Left ventricle myocardium superior (tissue), 1 donor: Measurements from ENCODE around the gene ROR1. TPM values are rescaled to one million over a fixed set of nuclear protein-coding genes. Genes with fewer than 3 reads are reported as not detected.

Experiments used
- ATAC-seq: fragments of 200-7000 bp; cut with Tn5 transposase; one replicate; pipeline ENCODE4 v1.9.1; 2020; ENCODE audit warnings: mild to moderate bottlenecking, moderate library complexity
- DNase-seq: peaks from one replicate; pipeline ENCODE4 v3.0.0-alpha.2; 2020
- intact Hi-C: fragments of 100-400 bp; cut with micrococcal nuclease; formaldehyde crosslinking; loops from one replicate; pipeline ENCODE4 v1.11.0; 2022
- total RNA-seq: library from RNA; stranded (reverse); fragmentation: NEBNext Ultra II Directional; extraction: Animal tissue kit (Norgen Biotek cat#: 25700); gene quantifications from one replicate; pipeline ENCODE4 v1.2.1, GENCODE V29; 2021
- donor health status: DM: no; HTN: yes; CAD: no; lungs with severe emphysema.

Gene ROR1
- total RNA-seq, 1 donor from 2014 or later, result 9.0 TPM

DNA sequence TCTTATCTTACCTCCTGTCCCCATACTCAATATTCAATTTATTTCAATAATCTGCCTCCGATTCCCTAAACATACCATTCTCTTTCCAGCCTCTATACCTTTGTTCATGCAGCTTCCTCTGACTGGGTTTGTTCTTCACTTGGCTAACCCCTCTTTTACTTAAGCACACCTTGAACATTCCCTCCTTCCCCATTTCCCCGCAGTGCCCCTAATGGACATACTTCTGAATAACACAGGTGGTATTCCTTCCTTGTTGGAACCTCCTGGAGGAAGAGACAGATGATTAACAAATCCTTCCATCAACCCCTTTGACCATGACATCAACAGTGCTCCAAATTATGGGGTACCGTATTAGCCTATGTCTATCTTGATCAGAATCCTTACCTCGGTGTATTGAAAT lies 239.6 kb downstream of the ROR1 start:
- intact Hi-C loops, result no loop called here

DNA sequence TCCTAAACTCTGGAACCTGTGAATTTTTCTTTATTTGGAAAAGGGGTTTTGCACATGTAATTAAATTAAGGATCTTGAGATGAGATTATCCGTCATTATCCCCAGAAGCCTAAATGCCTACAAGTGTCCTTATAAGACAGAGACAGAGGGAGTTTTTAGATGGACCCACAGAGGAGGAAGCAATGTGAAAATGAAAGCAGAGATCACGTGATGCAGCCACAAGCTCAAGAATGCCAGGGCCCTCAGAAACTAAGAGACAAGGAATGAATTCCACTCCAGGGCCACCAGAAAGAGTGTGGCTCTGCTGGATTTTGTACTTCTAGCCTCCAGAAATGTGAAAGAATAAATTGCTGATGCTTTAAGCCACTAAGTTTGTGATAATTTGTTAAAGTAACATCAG lies 246.0 kb downstream of the ROR1 start:
- intact Hi-C loops, result no loop called here

More for the DNA sequence above, 239.6 kb downstream of the ROR1 start:
- no peak for ATAC-seq
- no peak for DNase-seq

DNA sequence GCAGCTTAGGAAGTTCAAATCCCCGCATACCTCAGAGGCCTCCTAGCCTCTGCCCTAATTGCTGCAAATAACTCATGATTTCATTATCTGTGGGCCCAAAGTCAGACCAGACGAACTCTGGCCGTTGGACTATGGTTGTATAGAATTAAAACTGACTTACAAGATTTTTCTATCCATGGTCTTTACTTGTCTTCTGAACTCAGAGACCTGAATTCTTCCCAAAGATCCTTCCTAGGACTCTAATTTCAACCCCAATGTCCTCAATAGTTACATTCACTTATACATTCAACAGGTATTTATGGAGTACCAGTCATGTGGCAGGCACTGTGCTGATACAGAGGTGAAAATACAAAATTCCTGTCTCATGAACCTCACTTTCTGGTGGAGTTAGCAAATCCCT lies 247.2 kb downstream of the ROR1 start:
- no peak for ATAC-seq
- intact Hi-C loops, result no loop called here
- no peak for DNase-seq

More for the DNA sequence above, 246.0 kb downstream of the ROR1 start:
- ATAC-seq (peak; percentile 75), DNase-seq (no peak)

DNA sequence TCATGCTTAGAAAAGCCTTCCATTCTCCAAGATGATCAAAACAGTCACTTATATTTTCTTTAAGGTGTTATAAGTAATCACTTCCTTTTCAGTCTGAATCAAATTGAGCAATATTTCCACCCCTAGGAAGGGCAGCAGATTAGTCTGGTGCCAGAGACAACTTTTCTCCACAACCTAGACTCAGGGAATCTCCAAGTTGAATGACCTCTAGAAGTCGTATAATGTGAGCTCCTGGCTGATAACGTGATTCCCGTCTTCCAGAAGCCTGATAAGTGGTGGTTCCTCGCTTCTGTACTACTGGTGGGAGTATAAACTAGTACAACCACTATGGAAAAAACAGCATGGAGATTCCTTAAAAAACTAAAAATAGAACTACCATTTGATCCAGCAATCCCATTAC lies 251.2 kb downstream of the ROR1 start:
- no peak for DNase-seq
- intact Hi-C loops, result no loop called here
- ATAC-seq, result no peak

DNA sequence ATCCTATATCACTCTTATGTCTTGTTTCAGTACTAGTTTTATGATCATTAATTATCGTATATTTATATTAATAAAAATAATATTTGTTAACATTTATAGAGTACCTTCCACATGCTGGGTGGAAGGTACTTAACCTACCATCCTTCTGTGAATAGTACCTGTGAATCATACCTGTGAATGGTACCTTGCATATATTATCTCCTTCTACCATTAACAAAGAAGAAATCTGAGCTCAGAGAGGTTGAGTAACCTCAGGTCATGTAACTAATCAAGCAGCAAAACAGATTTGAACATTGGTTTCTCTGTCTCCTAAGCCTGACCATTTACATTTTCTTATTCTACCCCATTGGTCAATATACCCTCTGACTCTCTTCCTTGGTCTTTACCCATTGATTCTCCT lies 255.2 kb downstream of the ROR1 start:
- ATAC-seq, result no peak
- intact Hi-C loops, result no loop called here
- no peak for DNase-seq

DNA sequence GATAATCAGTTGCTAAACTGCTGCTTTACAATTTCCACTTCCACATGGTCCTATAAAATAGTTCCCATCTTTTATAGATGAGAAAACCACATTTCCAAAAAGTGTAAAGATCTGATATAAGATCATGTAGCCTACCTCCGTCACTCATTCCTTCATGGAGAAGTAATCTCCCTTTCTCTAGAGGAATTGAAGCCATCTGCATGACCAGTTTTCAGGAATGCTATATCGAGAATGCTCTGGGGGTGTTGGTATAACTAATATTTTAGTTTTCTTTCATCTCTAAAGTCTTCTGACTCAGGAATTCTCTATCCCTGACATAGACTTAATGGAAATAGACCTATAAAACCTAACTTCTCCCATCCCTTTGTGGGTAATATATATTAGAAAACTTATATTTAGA lies 256.6 kb downstream of the ROR1 start:
- ATAC-seq, result no peak
- intact Hi-C loops, result no loop called here
- no peak for DNase-seq

DNA sequence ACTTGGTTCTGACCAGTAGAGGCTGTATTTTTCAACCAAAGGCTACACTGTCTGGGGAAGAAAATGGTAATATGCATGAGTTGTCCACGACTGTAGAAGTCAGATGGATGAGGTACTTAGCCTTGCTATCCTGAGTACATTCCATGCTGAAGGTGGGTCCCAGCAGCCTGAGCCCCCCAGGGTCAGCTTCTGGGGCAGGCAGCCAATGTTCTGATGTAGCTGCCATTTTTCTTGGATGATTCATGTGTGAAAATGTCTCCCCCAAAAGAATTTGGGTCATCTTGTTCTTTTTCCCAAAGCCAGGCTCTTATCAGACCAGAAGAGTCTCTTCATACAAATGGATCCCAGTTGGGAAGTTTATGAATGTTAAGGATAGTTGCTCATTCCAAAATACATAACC lies 257.4 kb downstream of the ROR1 start:
- ATAC-seq (peak; percentile 34), DNase-seq (no peak)
- intact Hi-C loops, result no loop called here

DNA sequence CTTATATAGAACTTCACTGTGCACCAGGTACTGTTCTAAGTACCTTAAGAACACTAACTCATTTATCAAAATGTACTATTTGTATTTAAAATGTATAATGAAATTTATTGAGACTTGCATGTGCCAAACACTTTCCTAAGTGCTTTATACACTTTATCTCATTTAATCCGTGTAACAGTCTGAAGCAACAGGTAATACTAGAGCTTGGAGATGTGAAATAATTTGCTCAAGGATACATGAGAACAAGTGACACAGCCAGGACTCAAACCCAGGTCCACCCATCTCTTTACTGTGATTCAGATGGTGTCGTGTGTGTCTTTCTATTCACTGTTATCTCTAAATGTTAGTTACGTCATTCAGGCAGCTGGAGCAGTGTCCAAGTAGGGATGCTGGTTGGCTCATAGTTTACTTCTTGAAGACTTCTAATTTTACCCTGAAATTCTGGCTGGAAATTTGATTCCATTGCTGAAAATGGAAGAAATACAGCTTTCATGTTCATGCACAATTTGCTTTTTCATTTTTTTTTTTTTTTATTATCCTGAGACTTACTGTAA lies 259.9 kb downstream of the ROR1 start:
- intact Hi-C loops, result no loop called here
- peak; percentile 80 for ATAC-seq
- DNase-seq, result no peak

DNA sequence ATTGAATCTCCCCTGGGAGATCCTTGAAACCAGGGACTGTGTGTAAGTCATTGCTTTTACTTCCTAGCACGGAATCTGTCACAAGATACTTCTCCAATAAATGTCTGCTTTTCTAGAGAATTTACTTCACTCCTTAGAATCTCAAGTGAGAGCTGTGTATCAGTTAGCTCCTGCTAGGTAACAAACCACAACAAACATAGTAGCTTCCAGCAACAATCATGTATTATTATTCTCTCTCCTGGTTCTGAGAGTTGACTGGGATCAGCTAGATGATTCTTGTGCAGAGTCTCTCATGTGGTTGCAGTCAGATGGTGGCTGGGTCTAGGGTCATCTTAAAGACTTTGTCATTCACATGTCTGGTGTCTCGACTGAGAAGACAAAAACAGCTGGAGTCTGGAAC lies 262.7 kb downstream of the ROR1 start:
- DNase-seq (no peak), ATAC-seq (no peak)
- intact Hi-C loops, result no loop called here

DNA sequence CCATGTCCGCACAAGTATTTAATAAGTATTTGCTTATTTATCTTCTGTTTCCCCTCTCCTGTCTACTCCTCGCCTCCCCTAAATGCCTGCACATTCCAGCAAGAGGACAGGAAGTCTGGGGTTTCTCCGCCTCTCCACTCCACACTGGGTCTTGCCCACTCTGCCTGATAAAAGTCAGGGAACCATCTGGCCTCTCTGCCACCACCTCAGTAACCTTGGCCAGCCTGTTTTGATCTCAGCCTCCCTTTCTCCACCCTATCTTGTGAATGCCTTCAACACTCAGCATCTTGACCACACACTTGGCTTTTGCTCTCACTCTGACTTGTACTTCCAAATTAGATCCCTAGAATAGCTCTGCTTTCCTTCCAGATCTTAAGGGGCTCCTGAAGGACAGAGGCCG lies 264.3 kb downstream of the ROR1 start:
- peak; percentile 3 for ATAC-seq
- DNase-seq, result no peak
- intact Hi-C loops, result no loop called here

DNA sequence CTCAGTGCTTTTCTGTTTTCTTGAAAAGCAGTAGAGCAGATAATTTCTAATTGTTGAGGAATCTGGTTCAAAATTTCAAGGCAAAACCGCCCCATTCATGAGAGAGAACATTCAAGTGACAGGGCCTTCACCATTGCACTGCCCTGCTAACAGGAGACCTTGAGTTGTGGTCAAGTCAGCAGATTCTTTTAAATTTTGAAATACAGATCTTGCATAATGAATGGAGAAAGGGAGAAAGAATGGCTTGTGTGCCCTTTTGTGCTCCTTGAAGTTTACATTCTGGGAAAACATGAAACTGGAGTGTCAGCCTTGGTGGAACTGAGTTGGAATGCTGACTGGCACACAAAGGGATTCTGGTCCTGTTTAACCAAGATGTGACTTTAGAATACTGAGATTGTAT lies 265.1 kb downstream of the ROR1 start:
- intact Hi-C loops, result no loop called here
- DNase-seq, result no peak
- no peak for ATAC-seq

DNA sequence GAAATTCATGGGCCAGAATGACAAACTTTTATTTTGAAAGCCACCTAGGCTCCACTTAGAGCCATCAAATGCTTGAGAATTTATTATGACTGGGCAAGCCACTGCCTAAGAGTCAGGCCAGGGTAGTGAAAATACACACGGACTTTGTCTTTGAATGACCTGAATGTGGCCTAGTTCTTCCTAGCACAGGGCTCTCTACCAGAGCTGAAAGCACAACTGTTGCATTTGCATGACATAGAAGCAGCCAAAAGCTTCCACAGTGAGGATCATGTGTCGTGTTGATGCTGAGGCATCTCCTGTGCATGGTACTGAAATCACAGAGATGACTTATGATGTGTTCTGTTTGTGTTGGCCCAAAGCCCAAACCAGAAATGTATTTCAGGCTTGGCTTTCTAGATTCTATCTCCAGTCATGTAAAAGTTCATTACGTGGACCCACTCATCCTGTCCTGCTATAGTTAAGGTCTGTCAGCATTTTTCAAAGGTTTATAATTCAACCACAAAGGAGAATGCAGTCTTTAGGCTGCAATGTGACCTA lies 265.6 kb downstream of the ROR1 start:
- peak; percentile 69 for ATAC-seq
- intact Hi-C loops, result no loop called here
- no peak for DNase-seq

DNA sequence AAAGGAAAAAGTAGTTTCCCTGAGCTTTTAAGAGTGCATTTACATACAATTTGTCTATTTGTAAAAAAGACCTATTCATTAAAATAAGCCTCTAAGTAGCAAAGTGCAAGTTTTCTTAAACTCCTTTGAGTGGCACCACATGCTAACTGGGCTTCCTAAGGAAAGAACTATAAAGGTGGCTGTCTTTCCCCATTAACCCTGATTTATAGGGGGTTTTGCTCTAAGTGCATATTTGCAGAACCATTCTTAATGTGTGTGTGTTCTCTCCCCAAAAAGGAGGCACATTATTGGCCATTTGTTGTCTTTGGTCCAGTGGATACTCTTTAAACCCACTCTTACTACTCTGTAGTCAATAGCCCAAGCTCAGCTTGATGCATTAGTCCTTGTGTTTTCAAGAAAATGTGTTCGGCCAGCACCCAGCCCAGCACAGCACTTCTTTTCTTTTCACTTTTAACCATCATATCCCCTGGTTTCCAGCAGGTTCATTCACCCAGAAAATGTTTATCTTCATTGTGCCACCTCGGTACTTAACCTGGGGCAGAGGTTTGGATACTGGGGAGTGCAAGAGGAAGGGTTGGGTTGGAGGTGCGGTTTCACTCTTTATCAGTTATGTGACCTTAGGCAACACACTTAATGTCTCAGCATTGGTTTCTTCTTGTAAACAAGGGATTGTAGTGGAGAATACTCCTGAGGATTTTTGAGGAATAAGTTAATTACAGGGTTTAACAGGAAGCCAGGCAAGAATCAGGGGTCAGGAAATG lies 267.7 kb downstream of the ROR1 start:
- ATAC-seq (no peak), DNase-seq (no peak)
- intact Hi-C loops, result no loop called here

DNA sequence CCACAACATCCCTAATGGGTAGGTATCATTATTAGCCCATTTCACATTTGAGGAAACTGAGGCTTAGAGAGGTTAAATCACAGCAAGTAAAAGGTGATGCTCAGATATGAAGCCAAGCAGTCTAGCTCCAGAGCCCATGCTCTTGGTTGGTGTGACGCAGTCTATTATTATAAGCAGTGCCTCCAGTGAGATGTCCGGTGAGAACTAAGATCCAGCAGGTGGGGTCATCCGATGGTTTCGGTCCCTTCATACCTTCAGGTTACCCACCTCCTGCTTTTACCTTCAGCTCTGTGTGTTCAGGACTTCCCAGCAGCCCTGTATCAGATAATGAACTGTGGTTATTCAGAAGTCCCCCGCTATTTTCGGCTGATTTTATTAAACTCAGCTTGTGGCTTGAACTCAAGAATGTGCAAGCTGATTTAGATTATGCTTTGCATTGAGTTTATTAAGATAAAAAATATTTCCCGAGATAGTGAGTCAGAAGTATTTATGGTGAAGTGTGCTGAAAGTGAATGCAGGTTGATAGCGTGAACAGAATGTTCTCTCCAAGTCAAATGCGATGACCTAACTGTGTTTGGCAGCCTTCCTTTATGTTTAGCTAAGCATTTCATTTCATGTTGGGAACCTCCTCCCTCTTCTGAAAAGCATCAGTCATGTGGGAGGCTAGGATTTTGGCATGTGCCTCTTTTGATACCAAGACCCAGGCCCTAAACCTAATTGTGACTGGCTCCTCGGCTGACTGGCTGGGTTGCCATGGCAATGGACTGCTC lies 268.7 kb downstream of the ROR1 start:
- intact Hi-C loops, result no loop called here
- ATAC-seq (peak; percentile 86), DNase-seq (no peak)

DNA sequence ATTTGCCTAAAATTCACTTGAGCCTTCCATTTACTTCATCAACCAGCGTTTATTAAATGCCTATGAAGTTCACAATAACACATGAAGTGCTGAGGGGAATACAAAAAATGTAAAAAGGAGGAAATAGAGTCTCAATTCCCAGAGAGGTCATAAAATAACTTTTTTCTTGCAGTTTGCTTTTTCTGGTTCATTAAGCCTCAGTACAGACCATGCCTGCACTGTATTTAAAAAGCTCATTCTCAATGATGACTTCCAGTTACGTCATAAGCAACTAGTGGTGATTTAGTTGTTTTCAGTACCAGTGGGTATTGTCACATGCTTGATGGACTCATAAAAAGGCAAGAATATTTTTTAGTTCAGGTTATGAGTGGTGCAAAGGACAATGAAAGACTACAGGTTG lies 269.5 kb downstream of the ROR1 start:
- ATAC-seq (no peak), DNase-seq (no peak)
- intact Hi-C loops, result no loop called here

DNA sequence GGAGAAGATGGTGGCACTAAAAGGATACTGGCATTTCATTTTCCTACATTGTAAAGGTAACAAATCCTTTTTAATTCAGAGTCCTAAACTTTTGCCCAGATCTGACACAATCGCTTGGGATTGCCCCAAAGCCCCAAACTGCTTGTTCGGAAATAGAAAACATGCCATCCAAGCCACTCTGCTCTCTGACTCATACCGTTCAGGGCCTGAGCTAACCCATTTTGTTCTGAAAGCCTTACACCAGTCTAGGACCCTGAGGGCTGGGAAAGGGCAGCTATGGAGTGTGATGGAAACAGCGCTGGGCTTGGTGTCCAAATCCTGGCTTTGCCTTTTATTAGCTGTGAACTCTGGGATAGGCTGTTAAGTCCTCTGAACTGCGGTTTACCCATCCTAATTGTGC lies 270.2 kb downstream of the ROR1 start:
- intact Hi-C loops, result no loop called here
- ATAC-seq, result no peak
- no peak for DNase-seq

DNA sequence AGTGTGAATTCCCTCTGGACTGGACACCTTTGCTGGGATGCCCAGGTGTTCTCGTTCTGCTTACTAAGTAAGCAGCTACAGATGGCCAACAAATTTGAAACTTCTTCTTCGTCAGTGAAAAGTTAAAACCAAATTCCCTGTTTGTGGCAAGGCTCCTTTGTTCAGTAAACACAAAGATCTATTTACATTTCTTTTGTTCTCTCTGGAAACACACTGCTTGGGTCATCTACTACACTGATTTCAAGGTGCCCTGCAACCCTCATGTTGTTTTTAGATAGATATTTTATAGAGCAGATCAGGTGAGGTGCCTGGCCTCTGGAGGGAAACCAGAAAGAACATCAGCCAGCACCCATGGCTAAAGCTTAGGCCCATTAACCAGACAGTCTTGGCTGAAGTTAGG lies 272.4 kb downstream of the ROR1 start:
- intact Hi-C loops, result no loop called here
- ATAC-seq (no peak), DNase-seq (no peak)

DNA sequence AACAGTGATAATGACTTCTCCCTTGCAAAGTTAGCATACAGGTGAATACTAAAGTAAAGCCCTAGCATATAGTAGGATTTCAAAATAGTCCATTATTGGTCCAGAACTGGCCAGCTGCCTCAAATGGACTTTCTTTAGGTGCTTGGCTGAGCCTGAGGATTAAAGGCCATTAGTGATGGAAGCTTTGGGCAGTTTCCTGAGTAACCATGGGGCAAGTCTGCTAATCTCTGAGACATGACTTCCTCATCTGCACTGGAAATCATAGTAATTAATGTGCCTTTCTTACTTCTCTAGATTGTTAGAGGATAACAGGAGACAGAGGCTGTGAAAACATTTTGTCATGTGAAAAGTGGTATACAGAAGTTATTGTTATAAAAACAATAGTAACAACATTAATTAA lies 273.1 kb downstream of the ROR1 start:
- ATAC-seq, result no peak
- DNase-seq, result no peak
- intact Hi-C loops, result no loop called here

DNA sequence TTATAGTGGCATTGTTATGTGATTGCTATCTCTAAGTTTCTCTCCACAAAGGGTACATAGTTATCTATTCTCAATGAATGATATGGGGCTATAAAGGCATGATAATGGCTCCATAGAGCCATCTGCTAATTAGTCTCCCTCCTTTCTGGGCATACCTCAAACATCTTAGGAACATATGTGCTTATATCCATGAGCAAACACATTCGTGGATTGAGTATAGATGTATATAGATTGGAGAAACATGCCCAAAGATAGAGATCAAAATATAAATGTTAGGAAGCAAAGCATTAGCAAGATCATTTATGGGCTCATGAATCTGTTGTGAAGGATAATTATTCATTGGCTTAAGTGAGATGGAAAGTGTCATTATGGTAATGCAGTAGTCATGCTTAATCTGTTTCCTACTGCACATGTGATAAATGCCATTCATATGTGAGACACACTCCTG lies 273.8 kb downstream of the ROR1 start:
- DNase-seq (no peak), ATAC-seq (no peak)
- intact Hi-C loops, result no loop called here

DNA sequence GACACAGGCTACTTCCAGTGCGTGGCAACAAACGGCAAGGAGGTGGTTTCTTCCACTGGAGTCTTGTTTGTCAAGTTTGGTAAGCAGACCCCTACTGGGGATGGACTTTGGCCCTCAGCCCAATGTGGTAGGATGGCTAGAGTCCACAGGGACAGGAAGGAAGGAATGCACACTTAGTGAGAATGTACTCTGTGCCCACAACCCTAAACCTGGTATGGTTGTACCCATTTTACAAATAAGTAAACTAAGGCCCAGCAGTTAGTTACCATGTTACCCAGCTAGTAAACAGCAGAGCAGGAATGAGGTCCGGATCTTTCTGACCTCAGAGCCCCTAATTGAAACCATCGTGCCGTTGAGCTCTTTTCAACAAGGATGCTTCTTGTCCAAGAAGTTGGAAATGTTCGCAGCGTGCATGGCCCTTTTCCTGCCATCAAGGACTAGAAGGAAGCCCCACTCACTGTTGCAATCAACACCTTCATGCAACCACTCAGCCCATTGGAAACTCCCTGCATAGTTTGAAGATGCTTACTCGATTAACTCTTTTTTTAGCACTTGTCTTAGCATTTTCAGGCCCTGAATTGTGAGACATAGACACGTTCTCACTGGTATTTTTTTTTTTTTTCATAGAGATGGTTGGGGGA lies 276.2 kb downstream of the ROR1 start:
- intact Hi-C loops, result no loop called here
- ATAC-seq (no peak), DNase-seq (no peak)
